B cell (primary cell): Measurements from ENCODE around the gene NKX2-2. TPM values are rescaled to one million over a fixed set of nuclear protein-coding genes. Genes with fewer than 3 reads are reported as not detected.
"Not testable (repeated sequence)": the region's sequence is repeated elsewhere in the genome, so short reads cannot be mapped to it uniquely, and the experiment has no call there.

Experiments used
- ATAC-seq: fragments of 200-7000 bp; cut with Tn5 transposase; one replicate; pipeline ENCODE4 v1.10.0; 2021; ENCODE audit warnings: low read depth, mild to moderate bottlenecking, moderate number of reproducible peaks, moderate library complexity
- CTCF ChIA-PET: fragments of 350-600 bp; sonication (Branson Sonifier 250); formaldehyde crosslinking; loops from one replicate; lab custom pipeline; 2021; ENCODE audit warnings: antibody characterized with exemption, inconsistent platforms; lab: Charles Lee
- POLR2A ChIA-PET: fragments of 350-600 bp; sonication (Branson Sonifier 250); formaldehyde crosslinking; loops from one replicate; lab custom pipeline; 2021; ENCODE audit warnings: antibody characterized with exemption; lab: Charles Lee
- DNase-seq: peaks from one replicate; pipeline ENCODE4 v3.0.0; 2013
- H2AFZ ChIP-seq: 2 replicates; pipeline ENCODE4 v1.6.1; 2012; ENCODE audit warnings: mild to moderate bottlenecking, low read depth, low read length; ENCODE audit not compliant: insufficient read depth, poor library complexity, severe bottlenecking
- H3K27ac ChIP-seq, 2 donors: 1 replicate in 1 of 2; 2 replicates in 1 of 2; pipeline ENCODE4 v1.5.1; 2012 to 2013; ENCODE audit warnings: low read length in 2 of 2, mild to moderate bottlenecking in 2 of 2, moderate library complexity in 1 of 2
- H3K27me3 ChIP-seq, 4 experiments: fragments of 200-600 bp in 1 of 4; sonication (generic) in 1 of 4; replicated peaks in 1 of 4; 1 replicate in 2 of 4; 2 replicates in 2 of 4; pipeline versions ENCODE4 v1.6.1 to v1.7.0; 2013 to 2016; ENCODE audit warnings: low read length in 3 of 4, mild to moderate bottlenecking in 2 of 4, mixed read lengths in 1 of 4, moderate library complexity in 1 of 4; ENCODE audit not compliant: insufficient read depth in 4 of 4, control insufficient read depth in 3 of 4; ENCODE audit errors: control extremely low read depth in 1 of 4
- H3K36me3 ChIP-seq, 2 experiments: replicated peaks in 1 of 2; 1 replicate in 1 of 2; 2 replicates in 1 of 2; pipeline versions ENCODE4 v1.6.1 to v1.7.1; 2013; ENCODE audit warnings: low read length in 1 of 2; ENCODE audit not compliant: insufficient read depth in 2 of 2, control insufficient read depth in 1 of 2; ENCODE audit errors: control extremely low read depth in 1 of 2, extremely low read depth in 1 of 2
- H3K4me1 ChIP-seq, 2 donors: fragments of 200-600 bp in 1 of 2; sonication (generic) in 1 of 2; 1 replicate in 1 of 2; 2 replicates in 1 of 2; pipeline versions ENCODE4 v1.5.1 to v1.6.1; 2013 to 2017; ENCODE audit warnings: low read length in 2 of 2; ENCODE audit not compliant: control insufficient read depth in 2 of 2, insufficient read depth in 2 of 2
- H3K4me2 ChIP-seq: replicated peaks from 2 replicates; pipeline ENCODE3; 2012; ENCODE audit warnings: mild to moderate bottlenecking, low read depth, low read length; ENCODE audit not compliant: poor library complexity, severe bottlenecking
- H3K4me3 ChIP-seq, 5 experiments: fragments of 200-600 bp in 1 of 5; sonication (generic) in 1 of 5; 1 replicate in 3 of 5; 2 replicates in 2 of 5; pipeline versions ENCODE4 v1.5.1 to v1.7.0; 2011 to 2016; ENCODE audit warnings: low read length in 4 of 5, mild to moderate bottlenecking in 4 of 5, low read depth in 2 of 5, control low read depth in 1 of 5, moderate library complexity in 1 of 5; ENCODE audit not compliant: insufficient read depth in 1 of 5; ENCODE audit errors: control extremely low read depth in 1 of 5, extremely low read depth in 1 of 5
- H3K79me2 ChIP-seq: fragments of 200-600 bp; sonication (generic); one replicate; pipeline ENCODE4 v1.6.0; 2016; ENCODE audit warnings: low read length; ENCODE audit not compliant: control insufficient read depth, insufficient read depth
- H3K9ac ChIP-seq: fragments of 200-600 bp; sonication (generic); 2 replicates; pipeline ENCODE4 v1.6.1; 2017; ENCODE audit warnings: mild to moderate bottlenecking, low read length, moderate library complexity
- H3K9me3 ChIP-seq, 3 donors: one replicate each; pipeline versions ENCODE4 v1.6.1 to v1.7.1; 2013; ENCODE audit warnings: low read length in 2 of 3; ENCODE audit not compliant: control insufficient read depth in 2 of 3, insufficient read depth in 1 of 3; ENCODE audit errors: control extremely low read depth in 1 of 3
- H4K20me1 ChIP-seq: 2 replicates; pipeline ENCODE4 v1.6.0; 2012; ENCODE audit warnings: mild to moderate bottlenecking, low read length; ENCODE audit not compliant: insufficient read depth, control insufficient read depth, poor library complexity, severe bottlenecking
- H3K27ac Mint-ChIP-seq: one replicate; pipeline ENCODE4 v1.8.0; 2021; ENCODE audit warnings: mixed read lengths
- H3K27me3 Mint-ChIP-seq: one replicate; pipeline ENCODE4 v1.8.0; 2021; ENCODE audit warnings: mixed read lengths
- H3K4me1 Mint-ChIP-seq: one replicate; pipeline ENCODE4 v1.8.0; 2021; ENCODE audit warnings: mixed read lengths
- H3K4me3 Mint-ChIP-seq: one replicate; pipeline ENCODE4 v1.8.0; 2021; ENCODE audit warnings: mixed read lengths
- H3K9me3 Mint-ChIP-seq: one replicate; pipeline ENCODE4 v1.8.0; 2022; ENCODE audit warnings: mixed read lengths; ENCODE audit not compliant: insufficient read depth
- CTCF ChIP-seq: fragments of 200-600 bp; IDR thresholded peaks from one replicate; pipeline ENCODE4 v1.8.0; 2022; ENCODE audit warnings: antibody characterized with exemption, mild to moderate bottlenecking
- EZH2 ChIP-seq: IDR thresholded peaks from 2 replicates; pipeline ENCODE4 v1.6.1; 2012; ENCODE audit warnings: borderline replicate concordance, low read depth, mild to moderate bottlenecking, moderate library complexity, low read length; ENCODE audit not compliant: insufficient read depth, poor library complexity, severe bottlenecking
- WGBS: methylation state at CpG from one replicate; pipeline ENCODE4 v1.1.5; 2013; ENCODE audit warnings: missing lambda C conversion rate; ENCODE audit not compliant: insufficient coverage; 5-methylcytosine and 5-hydroxymethylcytosine counted together
- intact Hi-C: fragments of 100-400 bp; cut with micrococcal nuclease; formaldehyde crosslinking; loops from one replicate; pipeline ENCODE4 v1.10.0; 2022
- polyA plus RNA-seq: library from polyadenylated mRNA; depleted of rRNA; stranded (reverse); fragments of >200 nt; gene quantifications from 2 replicates; pipeline ENCODE4 v1.2.3, GENCODE V29; 2012
- total RNA-seq, 2 donors: library from RNA; stranded (reverse); fragments of 120-200 nt in 1 of 2; gene quantifications; 1 replicate in 1 of 2; 2 replicates in 1 of 2; pipeline versions ENCODE4 v1.2.3 to v1.2.4, GENCODE V29; 2013 to 2022

Gene NKX2-2
- total and polyA plus RNA-seq, 2 donors (not counting 1 experiment from before 2014, with no cell fraction given) = not detected

DNA sequence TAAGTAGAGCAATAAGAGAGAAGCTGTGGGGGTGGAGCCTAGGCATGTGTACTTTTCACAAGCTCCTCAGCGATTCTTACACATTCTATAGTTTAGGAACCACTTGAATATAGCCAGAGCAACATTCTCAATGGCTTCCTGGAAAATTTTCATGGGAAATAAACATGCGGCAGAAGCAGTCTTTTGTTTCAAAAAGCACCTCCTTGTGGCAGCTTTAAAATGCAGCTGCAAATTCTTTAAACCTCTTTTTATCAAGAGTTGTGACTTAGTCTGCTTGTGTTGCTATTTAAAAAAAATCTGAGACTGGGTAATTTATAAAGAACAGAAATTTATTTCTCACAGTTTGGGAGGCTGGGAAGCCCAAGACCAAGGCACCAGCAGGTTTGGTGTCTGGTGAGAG, 23.8 kb downstream of the NKX2-2 start:
- WGBS = 45% methylated on average over 2 of the region's 2 CpGs
- Histone ChIP-seq H3K27ac (no peak overlapping the region), H3K9ac (no peak overlapping the region), H3K79me2 (no peaks in the 10 kb centered on the region), H4K20me1 (no peaks in the 10 kb centered on the region), H2AFZ (no peak overlapping the region), H3K4me1 (no peaks in the 10 kb centered on the region), H3K4me3 (no peak overlapping the region), H3K27me3 (peaks cover 0 to 6% (median 2%) of the 10 kb centered on the region in 4 experiments), H3K36me3 (no peaks in the 10 kb centered on the region), H3K4me2 (no peak overlapping the region), H3K9me3 (peaks cover 0 to 3% (median 0%) of the 10 kb centered on the region in 3 donors)
- TF ChIP-seq EZH2 (no peak), CTCF (no peak)
- ChIA-PET POLR2A (no interaction called here), CTCF (no interaction called here)
- Mint-ChIP-seq H3K4me1 (no peaks in the 10 kb centered on the region), H3K27ac (no peak overlapping the region), H3K9me3 (no peaks in the 10 kb centered on the region), H3K27me3 (peaks cover 37% of the 10 kb centered on the region), H3K4me3 (no peak overlapping the region)
- ATAC-seq (no peak), DNase-seq (no peak)
- intact Hi-C loops = no loop called here

DNA sequence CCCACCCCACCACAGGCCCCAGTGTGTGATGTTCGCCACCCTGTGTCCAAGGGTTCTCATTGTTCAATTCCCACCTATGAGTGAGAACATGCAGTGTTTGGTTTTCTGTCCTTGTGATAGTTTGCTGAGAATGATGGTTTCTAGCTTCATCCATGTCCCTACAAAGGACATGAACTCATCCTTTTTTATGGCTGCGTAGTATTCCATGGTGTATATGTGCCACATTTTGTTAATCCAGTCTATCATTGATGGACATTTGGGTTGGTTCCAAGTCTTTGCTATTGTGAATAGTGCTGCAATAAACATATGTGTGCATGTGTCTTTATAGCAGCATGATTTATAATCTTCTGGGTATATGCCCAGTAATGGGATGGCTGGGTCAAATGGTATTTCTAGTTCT, 33.7 kb downstream of the NKX2-2 start:
- ATAC-seq, H3K9me3 ChIP-seq, H3K27ac Mint-ChIP-seq, H3K9ac ChIP-seq, H2AFZ ChIP-seq, H3K4me1 Mint-ChIP-seq, CTCF ChIA-PET, H3K4me2 ChIP-seq, H3K4me3 ChIP-seq, H3K27me3 ChIP-seq, intact Hi-C loops, H3K36me3 ChIP-seq, H3K79me2 ChIP-seq, H4K20me1 ChIP-seq, POLR2A ChIA-PET, H3K4me3 Mint-ChIP-seq, H3K9me3 Mint-ChIP-seq, DNase-seq, H3K4me1 ChIP-seq, H3K27ac ChIP-seq: not testable (repeated sequence)
- WGBS = no CpG with 5 or more reads among the region's 2 CpGs
- peaks cover 38% of the 10 kb centered on the region for H3K27me3 Mint-ChIP-seq
